PFSK-1 (cell line): ENCODE results near the gene NUDT16L1.

ENCODE experiments used
- FOXP2 ChIP-seq: optimal IDR thresholded peaks from 2 replicates; pipeline ENCODE3; 2011; ENCODE audit warnings: borderline replicate concordance, control low read depth, inconsistent platforms; ENCODE audit not compliant: insufficient read depth; ENCODE audit errors: extremely low read length, extremely low read depth
- POLR2AphosphoS5 ChIP-seq: IDR thresholded peaks from 2 replicates; pipeline ENCODE4 v1.6.1; 2012; ENCODE audit warnings: low read depth, mild to moderate bottlenecking, control low read depth, low read length, moderate library complexity
- SIN3A ChIP-seq: IDR thresholded peaks from 2 replicates; pipeline ENCODE4 v1.6.1; 2012; ENCODE audit warnings: mild to moderate bottlenecking, low read length, moderate library complexity, borderline replicate concordance; ENCODE audit not compliant: insufficient read depth
- TAF1 ChIP-seq: IDR thresholded peaks from 2 replicates; pipeline ENCODE4 v1.6.1; 2012; ENCODE audit warnings: low read length, control low read depth, borderline replicate concordance; ENCODE audit not compliant: insufficient read depth
- TF ChIP-seq, protein P1 (sequence below), 2 experiments: IDR thresholded peaks; 2 replicates each; pipeline versions ENCODE4 v1.6.1 to v1.8.0; 2011 to 2012; ENCODE audit warnings: low read depth in 2 of 2, low read length in 2 of 2, control low read depth in 1 of 2, inconsistent platforms in 1 of 2, mild to moderate bottlenecking in 1 of 2, moderate library complexity in 1 of 2; ENCODE audit not compliant: insufficient read depth in 1 of 2

DNA sequence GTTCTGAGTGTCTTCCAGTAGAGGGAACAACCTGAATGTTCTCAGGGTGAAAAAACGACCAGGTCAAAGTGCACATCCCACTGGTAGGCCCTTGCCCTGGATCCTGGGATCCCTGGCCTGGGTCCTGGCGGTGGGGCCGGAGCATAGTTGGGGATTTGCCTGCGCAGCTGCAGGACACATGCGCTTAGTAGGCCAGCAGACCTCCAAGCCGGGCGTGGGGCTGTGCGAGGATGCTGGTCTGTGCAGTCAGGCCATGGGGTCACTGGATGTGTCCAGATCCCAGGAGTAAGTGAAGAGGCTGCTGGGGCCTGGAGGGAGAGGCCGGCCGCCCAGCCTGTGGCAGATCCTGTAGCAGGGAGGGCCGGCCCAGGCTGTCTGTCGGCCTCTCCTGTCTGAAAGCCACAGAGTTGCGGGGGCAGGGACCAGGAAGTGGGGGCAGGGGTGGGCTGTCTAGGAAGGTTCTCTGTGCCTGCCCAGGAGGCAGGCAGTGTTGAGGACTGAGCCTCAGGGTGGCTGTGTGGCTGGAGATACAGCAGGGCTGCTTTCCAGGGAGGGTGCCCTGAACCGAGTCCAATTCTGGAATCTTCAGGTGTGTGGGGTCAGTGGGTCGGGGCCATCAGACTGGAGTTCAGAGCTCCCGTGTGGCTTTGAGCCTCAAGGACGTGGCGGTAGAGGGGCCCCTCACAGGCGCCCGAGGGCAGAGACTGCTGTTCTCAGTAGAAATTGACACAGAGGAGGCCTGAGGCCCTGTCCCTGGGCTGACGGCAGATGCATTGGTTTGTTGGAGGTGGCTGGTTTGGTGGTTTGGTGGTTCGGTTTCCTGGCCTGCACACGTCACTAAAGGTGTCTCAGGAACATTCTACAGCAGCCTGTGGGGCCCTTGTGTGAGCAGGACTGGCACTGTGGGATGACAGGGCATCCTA is 17.2 kb upstream of the NUDT16L1 start:
- TF ChIP-seq POLR2AphosphoS5 (no peak), FOXP2 (no peak), TAF1 (no peak), SIN3A (no peak)
- TF ChIP-seq, protein P1, sequence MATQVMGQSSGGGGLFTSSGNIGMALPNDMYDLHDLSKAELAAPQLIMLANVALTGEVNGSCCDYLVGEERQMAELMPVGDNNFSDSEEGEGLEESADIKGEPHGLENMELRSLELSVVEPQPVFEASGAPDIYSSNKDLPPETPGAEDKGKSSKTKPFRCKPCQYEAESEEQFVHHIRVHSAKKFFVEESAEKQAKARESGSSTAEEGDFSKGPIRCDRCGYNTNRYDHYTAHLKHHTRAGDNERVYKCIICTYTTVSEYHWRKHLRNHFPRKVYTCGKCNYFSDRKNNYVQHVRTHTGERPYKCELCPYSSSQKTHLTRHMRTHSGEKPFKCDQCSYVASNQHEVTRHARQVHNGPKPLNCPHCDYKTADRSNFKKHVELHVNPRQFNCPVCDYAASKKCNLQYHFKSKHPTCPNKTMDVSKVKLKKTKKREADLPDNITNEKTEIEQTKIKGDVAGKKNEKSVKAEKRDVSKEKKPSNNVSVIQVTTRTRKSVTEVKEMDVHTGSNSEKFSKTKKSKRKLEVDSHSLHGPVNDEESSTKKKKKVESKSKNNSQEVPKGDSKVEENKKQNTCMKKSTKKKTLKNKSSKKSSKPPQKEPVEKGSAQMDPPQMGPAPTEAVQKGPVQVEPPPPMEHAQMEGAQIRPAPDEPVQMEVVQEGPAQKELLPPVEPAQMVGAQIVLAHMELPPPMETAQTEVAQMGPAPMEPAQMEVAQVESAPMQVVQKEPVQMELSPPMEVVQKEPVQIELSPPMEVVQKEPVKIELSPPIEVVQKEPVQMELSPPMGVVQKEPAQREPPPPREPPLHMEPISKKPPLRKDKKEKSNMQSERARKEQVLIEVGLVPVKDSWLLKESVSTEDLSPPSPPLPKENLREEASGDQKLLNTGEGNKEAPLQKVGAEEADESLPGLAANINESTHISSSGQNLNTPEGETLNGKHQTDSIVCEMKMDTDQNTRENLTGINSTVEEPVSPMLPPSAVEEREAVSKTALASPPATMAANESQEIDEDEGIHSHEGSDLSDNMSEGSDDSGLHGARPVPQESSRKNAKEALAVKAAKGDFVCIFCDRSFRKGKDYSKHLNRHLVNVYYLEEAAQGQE (IDR thresholded peaks at IDR 0.05; ENCODE audit: insufficient read depth in 1 of 2, low read depth in 2 of 2, low read length in 2 of 2), result no peak
